SH-SY5Y (cell line): ENCODE results near the gene PHACTR1.

Experiments used
- GATA2 ChIP-seq: IDR thresholded peaks from 2 replicates; pipeline ENCODE4 v1.6.1; 2011; ENCODE audit warnings: mild to moderate bottlenecking, low read depth, low read length
- GATA3 ChIP-seq: IDR thresholded peaks from 2 replicates; pipeline ENCODE4 v1.6.1; 2011; ENCODE audit warnings: low read depth, mild to moderate bottlenecking, low read length, moderate library complexity

- TF ChIP-seq GATA2: no peak
- no peak for TF ChIP-seq GATA3
Observed at GRCh38 chr6:12896208-12896733, 179.7 kb downstream of the PHACTR1 start.
